HepG2 (cell line): ENCODE data around the gene EVPLL. TPM values are rescaled to one million over a fixed set of nuclear protein-coding genes. Genes with fewer than 3 reads are reported as not detected.
A peak's percentile ranks its signal among the peaks of the same experiment; 100 is the strongest.

ENCODE experiments used
- ATAC-seq: fragments of 200-7000 bp; cut with Tn5 transposase; 3 replicates; pipeline ENCODE4 v1.9.1; 2020; ENCODE audit warnings: mild to moderate bottlenecking, moderate library complexity
- BruUV-seq: library from RNA; stranded (reverse); fragments of 400-500 nt; replicated peaks from 2 replicates; lab custom pipeline; 2021; lab: Mats Ljungman, UMichigan
- CTCF ChIA-PET: fragments of 300-600 bp; formaldehyde crosslinking; extraction: SDS; loops from one replicate; lab custom pipeline; 2021; ENCODE audit warnings: low total read pairs, inconsistent platforms, low intra/inter-chr PET ratio; lab: Yijun Ruan, JAX
- POLR2A ChIA-PET: fragments of 350-600 bp; sonication (Branson Sonifier 250); formaldehyde crosslinking; loops from one replicate; lab custom pipeline; 2020; ENCODE audit warnings: antibody characterized with exemption, inconsistent platforms; lab: Yijun Ruan, JAX
- DNase-seq: peaks from one replicate; pipeline ENCODE4 v3.0.0-alpha.2; 2015; ENCODE audit warnings: low spot score
- FAIRE-seq: peaks from 3 replicates; lab custom pipeline; 2011; peaks lifted over from hg19 to GRCh38; lab: Jason Lieb, UNC
- H2AFZ ChIP-seq: one replicate; pipeline ENCODE4 v1.6.1; 2011; ENCODE audit warnings: low read length, inconsistent platforms
- H3K27ac ChIP-seq: fragments of 300-600 bp; 3 replicates; pipeline ENCODE4 v1.8.0; 2011; ENCODE audit warnings: mixed run types, mild to moderate bottlenecking, mixed read lengths, low read length, inconsistent platforms; ENCODE audit not compliant: insufficient read depth; ENCODE audit errors: extremely low read length
- H3K27me3 ChIP-seq, 2 experiments: fragments of 200-600 bp in 1 of 2; 2 replicates in 1 of 2; 3 replicates in 1 of 2; pipeline versions ENCODE4 v1.6.0 to v1.8.0; 2011; ENCODE audit warnings: low read length in 2 of 2, mild to moderate bottlenecking in 2 of 2, moderate library complexity in 2 of 2, inconsistent platforms in 1 of 2; ENCODE audit not compliant: insufficient read depth in 2 of 2, control insufficient read depth in 1 of 2
- H3K36me3 ChIP-seq, 2 experiments: fragments of 200-600 bp in 1 of 2; replicated peaks in 1 of 2; 2 replicates in 1 of 2; 3 replicates in 1 of 2; pipeline versions ENCODE4 v1.5.1 to v1.8.0; 2011; ENCODE audit warnings: low read length in 2 of 2, inconsistent platforms in 1 of 2; ENCODE audit not compliant: insufficient read depth in 2 of 2, control insufficient read depth in 1 of 2
- H3K4me1 ChIP-seq: 2 replicates; pipeline ENCODE4 v1.5.1; 2012; ENCODE audit warnings: low read length, inconsistent platforms; ENCODE audit not compliant: insufficient read depth
- H3K4me2 ChIP-seq: 2 replicates; pipeline ENCODE4 v1.6.0; 2011; ENCODE audit warnings: low read depth, low read length, inconsistent platforms
- H3K4me3 ChIP-seq, 3 experiments: fragments of 200-600 bp in 1 of 3; sonication (generic), shearing (Covaris generic) in 1 of 3; replicated peaks in 1 of 3; 2 replicates each; pipeline ENCODE4 v1.5.1; 2011 to 2016; ENCODE audit warnings: low read length in 3 of 3, inconsistent platforms in 2 of 3, low read depth in 2 of 3, mild to moderate bottlenecking in 2 of 3, control low read depth in 1 of 3, mixed read lengths in 1 of 3; ENCODE audit not compliant: insufficient read depth in 1 of 3
- H3K79me2 ChIP-seq: one replicate; pipeline ENCODE4 v1.6.1; 2011; ENCODE audit warnings: low read length, inconsistent platforms; ENCODE audit not compliant: insufficient read depth
- H3K9ac ChIP-seq: 2 replicates; pipeline ENCODE4 v1.6.0; 2011; ENCODE audit warnings: mild to moderate bottlenecking, low read depth, low read length, inconsistent platforms; ENCODE audit not compliant: insufficient read depth
- H3K9me3 ChIP-seq: 2 replicates; pipeline ENCODE4 v1.5.1; 2012; ENCODE audit warnings: mild to moderate bottlenecking, low read length
- H4K20me1 ChIP-seq: 2 replicates; pipeline ENCODE4 v1.6.0; 2011; ENCODE audit warnings: inconsistent platforms, mild to moderate bottlenecking, low read length, moderate library complexity; ENCODE audit not compliant: insufficient read depth
- CCDC6 ChIP-seq: sonication (generic); formaldehyde crosslinking; IDR thresholded peaks from 2 replicates; pipeline ENCODE4 v1.8.1; 2022; ENCODE audit warnings: mild to moderate bottlenecking, missing genetic modification reagents, moderate library complexity
- CERS6 ChIP-seq: sonication (generic); formaldehyde crosslinking; IDR thresholded peaks from 2 replicates; pipeline ENCODE4 v1.5.0; 2020; ENCODE audit warnings: missing genetic modification reagents
- CHD2 ChIP-seq: IDR thresholded peaks from 2 replicates; pipeline ENCODE4 v1.6.1; 2011; ENCODE audit warnings: low read depth, low read length, improper control_type of control experiment
- HMG20B ChIP-seq: conservative IDR thresholded peaks from 2 replicates; pipeline ENCODE4 v1.6.1; 2016; ENCODE audit warnings: missing genetic modification reagents, missing compliant biosample characterization
- HMGA1 ChIP-seq: sonication (generic); formaldehyde crosslinking; conservative IDR thresholded peaks from 2 replicates; pipeline ENCODE4 v1.4.0; 2020; ENCODE audit warnings: missing genetic modification reagents
- IKZF1 ChIP-seq: fragments of 450-650 bp; IDR thresholded peaks from 2 replicates; pipeline ENCODE4 v1.7.1; 2016
- PAWR ChIP-seq: sonication (generic); formaldehyde crosslinking; IDR thresholded peaks from 2 replicates; pipeline ENCODE4 v1.4.0; 2020; ENCODE audit warnings: missing genetic modification reagents, mild to moderate bottlenecking, borderline replicate concordance
- POGK ChIP-seq: sonication (generic); formaldehyde crosslinking; conservative IDR thresholded peaks from 2 replicates; pipeline ENCODE4 v1.8.0; 2022; ENCODE audit warnings: mild to moderate bottlenecking, moderate library complexity, missing genetic modification reagents
- SMAD1 ChIP-seq: sonication (generic); formaldehyde crosslinking; IDR thresholded peaks from 2 replicates; pipeline ENCODE4 v1.4.0; 2020; ENCODE audit warnings: missing genetic modification reagents, low read depth, mild to moderate bottlenecking, borderline replicate concordance
- SMYD3 ChIP-seq: sonication (generic); formaldehyde crosslinking; IDR thresholded peaks from 2 replicates; pipeline ENCODE4 v1.8.1; 2023; ENCODE audit warnings: mild to moderate bottlenecking, missing genetic modification reagents
- TEAD3 ChIP-seq: optimal IDR thresholded peaks from 2 replicates; pipeline ENCODE3; 2016; ENCODE audit warnings: borderline replicate concordance
- U2AF2 ChIP-seq: fragments of 200-400 bp; formaldehyde crosslinking; IDR thresholded peaks from 2 replicates; pipeline ENCODE4 v1.6.1; 2017; ENCODE audit warnings: low read depth, mild to moderate bottlenecking, low read length
- ZBTB33 ChIP-seq: sonication (generic); formaldehyde crosslinking; IDR thresholded peaks from 2 replicates; pipeline ENCODE4 v1.4.0; 2020; ENCODE audit warnings: missing genetic modification reagents
- ZNF33A ChIP-seq: sonication (generic); formaldehyde crosslinking; IDR thresholded peaks from 2 replicates; pipeline ENCODE4 v1.5.1; 2020; ENCODE audit warnings: missing genetic modification reagents, mild to moderate bottlenecking, moderate library complexity, borderline replicate concordance
- ZNF644 ChIP-seq: IDR thresholded peaks from 2 replicates; pipeline ENCODE4 v1.6.1; 2016; ENCODE audit warnings: low read depth
- ZNF878 ChIP-seq: sonication (generic); formaldehyde crosslinking; IDR thresholded peaks from 2 replicates; pipeline ENCODE4 v1.8.1; 2023; ENCODE audit warnings: mild to moderate bottlenecking, missing genetic modification reagents, moderate library complexity
- WGBS: methylation state at CpG from one replicate; pipeline ENCODE4 v1.1.6; 2017; ENCODE audit warnings: low lambda C conversion rate; 5-methylcytosine and 5-hydroxymethylcytosine counted together
- in situ Hi-C: cut with HindIII; loops from 2 replicates; pipeline ENCODE4 v1.10.0; 2017; ENCODE audit warnings: low pct_unique_long_range_greater_than_20kb; ENCODE audit not compliant: extremely low pct_ligation_motif_present
- intact Hi-C: fragments of 100-400 bp; cut with micrococcal nuclease; formaldehyde crosslinking; loops from one replicate; pipeline ENCODE4 v1.10.0; 2022; ENCODE audit not compliant: unreplicated experiment
- polyA plus RNA-seq, 8 experiments: library from polyadenylated mRNA; depleted of rRNA in 3 of 8; stranded (reverse) in 7 of 8; unstranded in 1 of 8; fragments of >200 nt; fragmentation: Illumina TruSeq in 4 of 8; extraction: Trizol in 4 of 8; gene quantifications; 2 replicates each; pipeline versions ENCODE4 v1.2.1 to v1.2.3, GENCODE V29; 2011 to 2016; ENCODE audit warnings: low read depth in 4 of 8, missing spikeins in 1 of 8, mixed read lengths in 1 of 8; ENCODE audit not compliant: insufficient read depth in 1 of 8
- total RNA-seq, 5 experiments: library from RNA; depleted of rRNA; stranded (reverse); fragments of >200 nt; fragmentation: Illumina TruSeq; extraction: Trizol; gene quantifications; 2 replicates each; pipeline ENCODE4 v1.2.3, GENCODE V29; 2016; ENCODE audit warnings: low read depth in 1 of 5

EVPLL gene
- total and polyA plus RNA-seq, 2 of the 13 experiments (the other 11 are each of a cell fraction or from before 2014, with no cell fraction given): 0.07 TPM; not detected in 1

GRCh38 chr17:18361837-18362697, 15.5 kb upstream of the EVPLL start:
- Histone ChIP-seq H2AFZ (peak overlapping the region; percentile 35), H3K27me3 (no peaks in the 10 kb centered on the region; a peak in 1 of 5 replicates), H4K20me1 (no peaks in the 10 kb centered on the region), H3K4me3 (peak overlapping the region; percentile 83 to 98 (median 93)), H3K4me2 (peak overlapping the region; percentile 85), H3K9ac (peak overlapping the region; percentile 80; the same call in 1 of the 2 replicates), H3K36me3 (no peaks in the 10 kb centered on the region), H3K27ac (peak overlapping the region; percentile 71), H3K79me2 (peaks cover 15% of the 10 kb centered on the region), H3K9me3 (no peaks in the 10 kb centered on the region), H3K4me1 (peaks cover 28% of the 10 kb centered on the region)
- ChIA-PET POLR2A (interaction anchor here (1.7 to 2.1 kb wide), 4 partner anchors 16 to 179 kb away, joined by 5 to 10 read pairs (median 8); partner anchors contain the start of genes ALKBH5, EVPLL and TOP3A), CTCF (no interaction called here)
- no TSS peak for BruUV-seq
- FAIRE-seq: no peak
- intact Hi-C loops: loop anchor here (10.0 kb wide), 1 partner anchor 47 kb away; the partner anchor contains the start of genes SMCR8 and TOP3A
- DNase-seq: no peak
- ATAC-seq: no peak
- in situ Hi-C loops: no loop called here
- 26% methylated on average over 11 of the region's 15 CpGs for WGBS
- TF ChIP-seq TEAD3 (CRISPR knock-in tag) (no peak), PAWR (CRISPR knock-in tag) (no peak), POGK (CRISPR knock-in tag) (no peak), CCDC6 (CRISPR knock-in tag) (no peak), CERS6 (CRISPR knock-in tag) (no peak), U2AF2 (no peak), SMYD3 (CRISPR knock-in tag) (no peak), ZNF644 (CRISPR knock-in tag) (0 out of 2 replicates have a peak, but pooled peaks have one; percentile 18), SMAD1 (CRISPR knock-in tag) (no peak), HMGA1 (CRISPR knock-in tag) (no peak), HMG20B (CRISPR knock-in tag) (no peak), CHD2 (no peak), ZNF33A (CRISPR knock-in tag) (no peak), ZBTB33 (no peak), ZNF878 (CRISPR knock-in tag) (0 out of 2 replicates have a peak, but pooled peaks have one; percentile 37), IKZF1 (no peak)
